Coronary artery (tissue), 2 donors: Measurements from ENCODE around the gene C1QB.

Experiments
- DNase-seq: peaks from one replicate; pipeline ENCODE4 v3.0.0-alpha.2; 2017; ENCODE audit warnings: low spot score
- H3K27ac ChIP-seq, 2 donors: fragments of 200-600 bp; sonication (generic); one replicate each; pipeline ENCODE4 v1.5.1; 2016 to 2019
- H3K4me3 ChIP-seq: fragments of 200-600 bp; sonication (generic); 2 replicates; pipeline ENCODE4 v1.5.1; 2016; ENCODE audit warnings: mild to moderate bottlenecking, moderate library complexity
- CTCF ChIP-seq: fragments of 200-600 bp; sonication (generic); IDR thresholded peaks from one replicate; pipeline ENCODE4 v1.5.1; 2019; ENCODE audit warnings: antibody characterized with exemption

The C1QB gene

DNA sequence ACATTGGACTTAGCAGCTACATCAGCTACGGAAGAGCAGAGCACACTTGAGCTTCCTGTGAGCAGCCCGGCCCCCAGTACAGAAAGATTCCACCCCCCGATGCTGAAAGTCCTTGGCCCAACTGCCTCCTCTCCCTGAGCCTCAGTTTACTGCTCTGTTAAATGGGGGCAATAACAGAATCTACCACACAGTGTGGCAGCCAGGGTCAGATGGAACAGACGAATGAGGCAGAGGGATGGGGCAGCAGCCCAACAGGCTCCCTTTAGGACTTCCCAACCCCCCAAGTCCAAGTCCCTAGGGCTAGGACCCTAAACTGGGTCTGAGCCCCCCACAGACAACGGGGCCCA is 39.5 kb upstream of the C1QB start:
- Histone ChIP-seq H3K4me3 (no peak overlapping the region), H3K27ac (no peak overlapping the region)
- DNase-seq: no peak
- TF ChIP-seq CTCF: no peak

DNA sequence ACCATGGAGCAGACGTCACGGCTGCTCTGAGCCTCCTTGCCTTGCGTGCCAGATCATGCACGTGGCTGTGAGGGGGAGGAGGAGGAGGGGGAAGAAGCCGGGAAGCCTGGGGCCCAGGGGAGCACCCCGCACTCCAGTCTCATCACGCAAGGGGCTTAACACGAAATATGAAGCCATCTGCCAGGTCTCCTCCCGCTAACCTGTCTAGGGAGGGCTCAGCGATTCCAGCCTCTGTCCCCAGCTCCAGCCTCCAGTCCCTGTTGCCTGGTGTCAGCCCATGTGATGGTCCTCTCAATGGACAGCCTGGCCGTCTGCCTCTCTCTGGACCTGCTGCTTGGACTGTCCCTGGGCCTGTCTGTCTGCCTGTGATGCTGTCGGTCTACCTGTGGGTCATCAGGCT is 39.1 kb upstream of the C1QB start:
- Histone ChIP-seq H3K4me3 (no peak overlapping the region), H3K27ac (no peak overlapping the region)
- no peak for TF ChIP-seq CTCF
- no peak for DNase-seq

DNA sequence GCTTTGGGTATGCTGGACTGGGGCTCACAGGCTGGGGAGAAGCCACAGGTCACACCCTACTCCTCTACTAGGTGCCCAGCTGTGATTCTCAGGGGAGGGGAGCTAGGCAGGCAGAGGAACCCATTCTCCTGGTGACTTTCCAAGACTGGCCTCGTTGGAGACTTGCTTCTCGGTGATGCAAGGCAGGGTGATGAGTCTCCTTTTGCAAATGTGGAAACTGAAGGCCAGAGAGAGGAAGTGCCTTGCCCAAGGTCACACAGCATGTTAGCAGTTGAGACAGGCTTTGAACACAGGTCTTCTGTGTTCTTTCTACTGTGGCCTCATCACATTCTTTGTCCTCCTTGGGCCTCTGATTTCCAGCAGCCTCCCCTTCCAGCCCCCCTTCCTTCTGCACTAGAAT is 37.1 kb upstream of the C1QB start:
- Histone ChIP-seq H3K27ac (no peak overlapping the region), H3K4me3 (no peak overlapping the region)
- no peak for DNase-seq
- TF ChIP-seq CTCF: no peak

DNA sequence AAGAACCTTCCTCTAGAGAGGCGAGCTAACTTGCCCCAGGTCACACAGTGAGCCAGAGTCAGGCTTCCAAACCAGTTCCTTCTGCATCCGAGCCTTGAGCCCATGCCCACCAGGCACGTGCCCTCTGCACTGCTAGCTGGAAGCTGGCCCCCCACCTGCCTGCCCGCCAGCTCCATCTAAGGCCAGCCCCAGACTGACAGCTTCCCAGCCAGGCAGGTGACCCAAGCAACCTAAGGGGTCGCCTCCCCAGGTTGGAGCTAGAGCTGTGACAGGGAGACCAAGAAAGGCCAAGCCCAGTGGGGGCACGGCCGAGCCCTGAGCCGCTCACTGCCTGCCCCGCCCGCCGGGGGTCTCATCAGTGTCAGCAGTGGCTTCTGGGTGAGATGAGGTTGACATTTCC is 36.5 kb upstream of the C1QB start:
- Histone ChIP-seq H3K4me3 (no peak overlapping the region), H3K27ac (no peak overlapping the region)
- no peak for DNase-seq
- TF ChIP-seq CTCF: no peak

DNA sequence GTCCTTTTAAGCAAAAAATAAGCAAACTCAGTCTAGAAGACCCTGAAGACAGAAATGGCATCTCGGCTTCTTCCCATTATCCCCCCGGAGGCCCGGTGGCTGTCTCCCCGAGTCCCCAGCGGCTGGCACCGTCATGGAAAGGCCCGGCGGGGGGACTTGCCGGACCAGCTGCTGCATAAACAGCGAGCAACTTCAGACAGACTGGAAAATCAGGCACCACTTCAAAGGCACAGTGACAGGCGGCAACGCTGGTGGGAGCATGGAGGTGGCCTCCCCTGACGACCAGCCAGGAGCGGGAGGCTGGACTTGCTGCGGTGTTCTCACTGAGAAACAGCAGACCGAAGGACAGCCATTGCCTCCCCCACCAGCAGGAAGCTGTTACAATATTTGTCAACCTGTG is 35.0 kb upstream of the C1QB start:
- no peak for DNase-seq
- H3K27ac ChIP-seq: no peak overlapping the region
- TF ChIP-seq CTCF: no peak
- H3K4me3 ChIP-seq: no peak overlapping the region

- no peak overlapping the region for H3K27ac ChIP-seq
- DNase-seq: no peak
- no peak for TF ChIP-seq CTCF
- H3K4me3 ChIP-seq: no peak overlapping the region
These were observed 33.8 kb upstream of the C1QB start for GRCh38 chr1:22619252-22619651.

GRCh38 chr1:22619798-22620197 is 33.2 kb upstream of the C1QB start:
- Histone ChIP-seq H3K27ac (no peak overlapping the region), H3K4me3 (no peak overlapping the region)
- no peak for DNase-seq
- no peak for TF ChIP-seq CTCF
